GM13977 (cell line): ENCODE data around the gene ERN1.

Experiments
- DNase-seq: peaks from one replicate; pipeline ENCODE4 v3.0.0; 2012; ENCODE audit warnings: low spot score
- CTCF ChIP-seq: IDR thresholded peaks from 2 replicates; pipeline ENCODE4 v1.5.1; 2012; ENCODE audit warnings: mild to moderate bottlenecking, control low read depth; ENCODE audit not compliant: insufficient read depth; ENCODE audit errors: extremely low read depth, missing control alignments
- in situ Hi-C: fragments of 300-500 bp; cut with MboI; formaldehyde crosslinking; loops from one replicate; pipeline ENCODE4 v1.12.0; 2022; ENCODE audit warnings: low sequenced_read_pairs, low pct_unique_long_range_greater_than_20kb, mixed read lengths, inconsistent platforms; ENCODE audit not compliant: unreplicated experiment

Gene ERN1

GRCh38 chr17:64058621-64059020 is 71.3 kb downstream of the ERN1 start:
- in situ Hi-C loops = no loop called here
- DNase-seq = no peak
- TF ChIP-seq CTCF = no peak

GRCh38 chr17:64057701-64058263 is 72.2 kb downstream of the ERN1 start:
- in situ Hi-C loops = no loop called here
- DNase-seq = no peak
- no peak for TF ChIP-seq CTCF

GRCh38 chr17:64056269-64057005 is 73.5 kb downstream of the ERN1 start:
- in situ Hi-C loops = no loop called here
- no peak for TF ChIP-seq CTCF
- DNase-seq = peak; percentile 79

- TF ChIP-seq CTCF = no peak
- in situ Hi-C loops = no loop called here
- DNase-seq = no peak
These were observed 74.5 kb downstream of the ERN1 start for GRCh38 chr17:64055183-64056142.

- in situ Hi-C loops = no loop called here
- no peak for DNase-seq
These were observed 75.6 kb downstream of the ERN1 start for GRCh38 chr17:64054304-64054703.

More at GRCh38 chr17:64054304-64054703, 75.6 kb downstream of the ERN1 start:
- TF ChIP-seq CTCF = no peak
